Measurements from ENCODE around the gene CBX4.

CBX4 gene

GRCh38 chr17:79821331-79822095, 17.7 kb downstream of the CBX4 start:
- Histone ChIP-seq H3K4me2 (ENCODE audit: low read depth, low read length, poor library complexity, severe bottlenecking) (no peak overlapping the region), H3K9me2 (replicated peaks; ENCODE audit: insufficient read depth, low read length) (no peaks in the 10 kb centered on the region), H3K9ac (ENCODE audit: low read length) (no peak overlapping the region), H2AFZ (ENCODE audit: low read depth, low read length, severe bottlenecking) (no peak overlapping the region), H3K36me3 (ENCODE audit: low read length) (no peaks in the 10 kb centered on the region), H3K27me3 (ENCODE audit: low read length) (no peaks in the 10 kb centered on the region), H3K79me2 (ENCODE audit: insufficient read depth, low read length) (no peaks in the 10 kb centered on the region), H3K27ac (ENCODE audit: low read depth, low read length) (no peak overlapping the region), H3K4me3 (ENCODE audit: insufficient read depth, low read length, poor library complexity, severe bottlenecking) (no peak overlapping the region), H4K20me1 (ENCODE audit: low read depth, low read length) (no peaks in the 10 kb centered on the region), H3F3A (ENCODE audit: insufficient read depth) (no peaks in the 10 kb centered on the region), H3K9me3 (ENCODE audit: insufficient read depth, low read length) (no peaks in the 10 kb centered on the region)
- TF ChIP-seq CTCF (IDR thresholded peaks at IDR 0.05; ENCODE audit: insufficient read depth, low read length, poor library complexity, severe bottlenecking) (no peak), EZH2phosphoT487 (conservative IDR thresholded peaks at IDR 0.05; ENCODE audit: low read length) (no peak)

- H3K9me3 ChIP-seq (ENCODE audit: insufficient read depth, low read length) = no peaks in the 10 kb centered on the region
- H2AFZ ChIP-seq (ENCODE audit: low read depth, low read length, severe bottlenecking) = no peak overlapping the region
- H3F3A ChIP-seq (ENCODE audit: insufficient read depth) = no peaks in the 10 kb centered on the region
- H3K79me2 ChIP-seq (ENCODE audit: insufficient read depth, low read length) = no peaks in the 10 kb centered on the region
- no peaks in the 10 kb centered on the region for H3K9me2 ChIP-seq (replicated peaks; ENCODE audit: insufficient read depth, low read length)
- no peak overlapping the region for H3K4me2 ChIP-seq (ENCODE audit: low read depth, low read length, poor library complexity, severe bottlenecking)
- no peak overlapping the region for H3K27ac ChIP-seq (ENCODE audit: low read depth, low read length)
- no peak overlapping the region for H3K9ac ChIP-seq (ENCODE audit: low read length)
- no peaks in the 10 kb centered on the region for H4K20me1 ChIP-seq (ENCODE audit: low read depth, low read length)
- H3K4me3 ChIP-seq (ENCODE audit: insufficient read depth, low read length, poor library complexity, severe bottlenecking) = no peak overlapping the region
- no peaks in the 10 kb centered on the region for H3K27me3 ChIP-seq (ENCODE audit: low read length)
- H3K36me3 ChIP-seq (ENCODE audit: low read length) = no peaks in the 10 kb centered on the region
- TF ChIP-seq CTCF (IDR thresholded peaks at IDR 0.05; ENCODE audit: insufficient read depth, low read length, poor library complexity, severe bottlenecking) (no peak), EZH2phosphoT487 (conservative IDR thresholded peaks at IDR 0.05; ENCODE audit: low read length) (no peak)
These were observed 18.3 kb downstream of the CBX4 start for GRCh38 chr17:79820959-79821330.

- TF ChIP-seq EZH2phosphoT487 (conservative IDR thresholded peaks at IDR 0.05; ENCODE audit: low read length) (no peak), CTCF (IDR thresholded peaks at IDR 0.05; ENCODE audit: insufficient read depth, low read length, poor library complexity, severe bottlenecking) (no peak)
- no peak overlapping the region for H3K27ac ChIP-seq (ENCODE audit: low read depth, low read length)
- H2AFZ ChIP-seq (ENCODE audit: low read depth, low read length, severe bottlenecking) = no peak overlapping the region
- H3K36me3 ChIP-seq (ENCODE audit: low read length) = no peaks in the 10 kb centered on the region
- no peaks in the 10 kb centered on the region for H3K79me2 ChIP-seq (ENCODE audit: insufficient read depth, low read length)
- H3F3A ChIP-seq (ENCODE audit: insufficient read depth) = no peaks in the 10 kb centered on the region
- no peak overlapping the region for H3K9ac ChIP-seq (ENCODE audit: low read length)
- H3K9me3 ChIP-seq (ENCODE audit: insufficient read depth, low read length) = no peaks in the 10 kb centered on the region
- H3K4me3 ChIP-seq (ENCODE audit: insufficient read depth, low read length, poor library complexity, severe bottlenecking) = no peak overlapping the region
- H3K9me2 ChIP-seq (replicated peaks; ENCODE audit: insufficient read depth, low read length) = no peaks in the 10 kb centered on the region
- H4K20me1 ChIP-seq (ENCODE audit: low read depth, low read length) = no peaks in the 10 kb centered on the region
- no peaks in the 10 kb centered on the region for H3K27me3 ChIP-seq (ENCODE audit: low read length)
- no peak overlapping the region for H3K4me2 ChIP-seq (ENCODE audit: low read depth, low read length, poor library complexity, severe bottlenecking)
These were observed 19.5 kb downstream of the CBX4 start for GRCh38 chr17:79819534-79820276.

Measured in SU-DHL-6 (cell line).